DMS 273 (cell line): ENCODE measurements around the gene PCDHGC3.

Source experiments
- DNase-seq: peaks from one replicate; lab custom pipeline; 2025; ENCODE audit not compliant: unreplicated experiment; lab: John Stamatoyannopoulos, UW

PCDHGC3 gene

GRCh38 chr5:141506381-141507155, 30.8 kb downstream of the PCDHGC3 start:
- no peak for DNase-seq

- DNase-seq = no peak
These were observed 31.8 kb downstream of the PCDHGC3 start for GRCh38 chr5:141507387-141508091.

- no peak for DNase-seq
These were observed 32.7 kb downstream of the PCDHGC3 start for GRCh38 chr5:141508440-141508797.

- DNase-seq = peak; percentile 67
These were observed 33.2 kb downstream of the PCDHGC3 start for GRCh38 chr5:141508798-141509611.

- no peak for DNase-seq
These were observed 34.4 kb downstream of the PCDHGC3 start for GRCh38 chr5:141510160-141510559.

- no peak for DNase-seq
These were observed 35.3 kb downstream of the PCDHGC3 start for GRCh38 chr5:141510850-141511601.

- no peak for DNase-seq
These were observed 36.1 kb downstream of the PCDHGC3 start for GRCh38 chr5:141511771-141512325.

- peak; percentile 68 for DNase-seq
These were observed 36.7 kb downstream of the PCDHGC3 start for GRCh38 chr5:141512390-141512910.

GRCh38 chr5:141512911-141513626, 37.3 kb downstream of the PCDHGC3 start:
- DNase-seq = peak; percentile 72

- peak; percentile 98 for DNase-seq
These were observed 38.0 kb downstream of the PCDHGC3 start for GRCh38 chr5:141513627-141514329.

- DNase-seq = peak; percentile 98
These were observed 38.8 kb downstream of the PCDHGC3 start for GRCh38 chr5:141514330-141515133.

- DNase-seq = peak; percentile 69
These were observed 39.4 kb downstream of the PCDHGC3 start for GRCh38 chr5:141515141-141515540.

GRCh38 chr5:141515946-141516671, 40.3 kb downstream of the PCDHGC3 start:
- DNase-seq = no peak

- no peak for DNase-seq
These were observed 40.9 kb downstream of the PCDHGC3 start for GRCh38 chr5:141516672-141517025.

GRCh38 chr5:141517312-141517711, 41.5 kb downstream of the PCDHGC3 start:
- no peak for DNase-seq

- no peak for DNase-seq
These were observed 42.3 kb downstream of the PCDHGC3 start for GRCh38 chr5:141517880-141518617.

GRCh38 chr5:141518618-141519015, 42.9 kb downstream of the PCDHGC3 start:
- DNase-seq = no peak
